Stomach (tissue), 4 donors: Measurements from ENCODE around the gene GLIPR2.

Source experiments
- POLR2A ChIP-seq, 4 donors: fragments of 450-650 bp; IDR thresholded peaks; one replicate each; pipeline ENCODE4 v1.6.1; 2016; ENCODE audit warnings: antibody characterized with exemption in 4 of 4, control low read depth in 2 of 4, mild to moderate bottlenecking in 1 of 4, moderate library complexity in 1 of 4
- TF ChIP-seq, protein P1 (sequence below), 7 experiments: fragments of 450-650 bp in 4 of 7; fragments of 200-600 bp in 3 of 7; sonication (generic) in 3 of 7; IDR thresholded peaks; one replicate each; pipeline ENCODE4 v1.5.1; 2016 to 2019; ENCODE audit warnings: antibody characterized with exemption in 7 of 7, control low read depth in 2 of 7, mild to moderate bottlenecking in 1 of 7

- no peak for TF ChIP-seq POLR2A (IDR thresholded peaks at IDR 0.05)
- TF ChIP-seq, protein P1, sequence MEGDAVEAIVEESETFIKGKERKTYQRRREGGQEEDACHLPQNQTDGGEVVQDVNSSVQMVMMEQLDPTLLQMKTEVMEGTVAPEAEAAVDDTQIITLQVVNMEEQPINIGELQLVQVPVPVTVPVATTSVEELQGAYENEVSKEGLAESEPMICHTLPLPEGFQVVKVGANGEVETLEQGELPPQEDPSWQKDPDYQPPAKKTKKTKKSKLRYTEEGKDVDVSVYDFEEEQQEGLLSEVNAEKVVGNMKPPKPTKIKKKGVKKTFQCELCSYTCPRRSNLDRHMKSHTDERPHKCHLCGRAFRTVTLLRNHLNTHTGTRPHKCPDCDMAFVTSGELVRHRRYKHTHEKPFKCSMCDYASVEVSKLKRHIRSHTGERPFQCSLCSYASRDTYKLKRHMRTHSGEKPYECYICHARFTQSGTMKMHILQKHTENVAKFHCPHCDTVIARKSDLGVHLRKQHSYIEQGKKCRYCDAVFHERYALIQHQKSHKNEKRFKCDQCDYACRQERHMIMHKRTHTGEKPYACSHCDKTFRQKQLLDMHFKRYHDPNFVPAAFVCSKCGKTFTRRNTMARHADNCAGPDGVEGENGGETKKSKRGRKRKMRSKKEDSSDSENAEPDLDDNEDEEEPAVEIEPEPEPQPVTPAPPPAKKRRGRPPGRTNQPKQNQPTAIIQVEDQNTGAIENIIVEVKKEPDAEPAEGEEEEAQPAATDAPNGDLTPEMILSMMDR (IDR thresholded peaks at IDR 0.05): no peak
These were observed 48.5 kb upstream of the GLIPR2 start for GRCh38 chr9:36088020-36088419.
